Measurements from ENCODE around the gene RAB3C. TPM values are rescaled to one million over a fixed set of nuclear protein-coding genes. Genes with fewer than 3 reads are reported as not detected.
"Not testable (repeated sequence)": the region's sequence is repeated elsewhere in the genome, so short reads cannot be mapped to it uniquely, and the experiment has no call there.

Gene RAB3C, protein sequence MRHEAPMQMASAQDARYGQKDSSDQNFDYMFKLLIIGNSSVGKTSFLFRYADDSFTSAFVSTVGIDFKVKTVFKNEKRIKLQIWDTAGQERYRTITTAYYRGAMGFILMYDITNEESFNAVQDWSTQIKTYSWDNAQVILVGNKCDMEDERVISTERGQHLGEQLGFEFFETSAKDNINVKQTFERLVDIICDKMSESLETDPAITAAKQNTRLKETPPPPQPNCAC
- not detected in 2 replicates for total RNA-seq

DNA sequence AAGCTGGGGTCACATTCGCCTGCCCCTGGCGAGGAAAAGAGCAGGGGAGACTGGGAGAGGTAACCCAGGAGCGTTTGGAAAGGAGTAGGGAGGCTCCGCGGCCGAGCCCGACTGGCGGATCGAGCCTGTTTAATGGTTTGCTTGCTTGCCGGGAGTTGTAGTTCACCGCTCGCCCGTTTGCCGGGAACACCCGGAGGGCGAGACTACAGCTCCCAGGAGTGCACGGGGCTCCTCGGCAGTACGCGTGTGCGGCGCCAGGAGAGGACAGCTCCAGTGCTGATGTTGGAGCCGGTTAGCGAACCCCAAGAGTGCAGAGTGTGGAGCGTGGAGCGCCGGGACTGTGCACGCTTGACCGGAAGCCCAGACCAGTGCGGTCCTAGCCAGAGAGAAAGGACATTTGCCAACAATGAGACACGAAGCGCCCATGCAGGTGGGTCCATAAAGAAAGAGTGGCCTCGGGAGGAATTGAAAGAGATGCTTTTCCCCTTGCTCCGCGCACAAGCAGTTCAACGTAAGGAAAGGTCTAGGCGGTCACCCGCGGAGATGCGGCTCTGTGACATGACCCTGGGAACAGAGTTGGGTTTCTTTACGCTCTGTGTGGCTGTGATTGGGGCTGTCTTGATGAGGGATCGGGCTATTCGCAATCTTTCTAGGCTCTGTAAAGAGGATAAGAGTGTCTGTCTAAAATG lies at the start of gene RAB3C:
RAB3C (plus strand) TSS at position 273 of the 689 bp plus-strand sequence; CDS start at position 407, 134 bp downstream.
- TF ChIP-seq, protein P1, sequence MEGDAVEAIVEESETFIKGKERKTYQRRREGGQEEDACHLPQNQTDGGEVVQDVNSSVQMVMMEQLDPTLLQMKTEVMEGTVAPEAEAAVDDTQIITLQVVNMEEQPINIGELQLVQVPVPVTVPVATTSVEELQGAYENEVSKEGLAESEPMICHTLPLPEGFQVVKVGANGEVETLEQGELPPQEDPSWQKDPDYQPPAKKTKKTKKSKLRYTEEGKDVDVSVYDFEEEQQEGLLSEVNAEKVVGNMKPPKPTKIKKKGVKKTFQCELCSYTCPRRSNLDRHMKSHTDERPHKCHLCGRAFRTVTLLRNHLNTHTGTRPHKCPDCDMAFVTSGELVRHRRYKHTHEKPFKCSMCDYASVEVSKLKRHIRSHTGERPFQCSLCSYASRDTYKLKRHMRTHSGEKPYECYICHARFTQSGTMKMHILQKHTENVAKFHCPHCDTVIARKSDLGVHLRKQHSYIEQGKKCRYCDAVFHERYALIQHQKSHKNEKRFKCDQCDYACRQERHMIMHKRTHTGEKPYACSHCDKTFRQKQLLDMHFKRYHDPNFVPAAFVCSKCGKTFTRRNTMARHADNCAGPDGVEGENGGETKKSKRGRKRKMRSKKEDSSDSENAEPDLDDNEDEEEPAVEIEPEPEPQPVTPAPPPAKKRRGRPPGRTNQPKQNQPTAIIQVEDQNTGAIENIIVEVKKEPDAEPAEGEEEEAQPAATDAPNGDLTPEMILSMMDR (IDR thresholded peaks at IDR 0.05; ENCODE audit: insufficient read depth, low read depth, low read length), result no peak
- peak within 1 kb of the TSS; percentile 56 for H3K4me3 ChIP-seq (ENCODE audit: low read depth, low read length)
- DNase-seq (ENCODE audit: low read depth), result peak; percentile 91

DNA sequence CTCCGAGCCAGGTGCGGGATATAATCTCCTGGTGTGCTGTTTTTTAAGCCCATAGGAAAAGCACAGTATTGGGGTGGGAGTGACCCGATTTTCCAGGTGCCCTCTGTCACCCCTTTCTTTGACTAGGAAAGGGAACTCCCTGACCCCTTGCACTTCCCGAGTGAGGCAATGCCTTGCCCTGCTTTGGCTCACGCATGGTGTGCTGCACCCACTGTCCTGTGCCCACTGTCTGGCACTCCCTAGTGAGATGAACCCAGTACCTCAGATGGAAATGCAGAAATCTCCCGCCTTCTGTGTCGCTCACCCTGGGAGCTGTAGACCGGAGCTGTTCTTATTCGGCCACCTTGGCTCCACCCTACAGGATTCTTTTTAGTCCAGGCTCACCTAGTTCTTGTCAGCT lies 40.9 kb upstream of the RAB3C start:
- not testable (repeated sequence) for H3K4me3 ChIP-seq (ENCODE audit: low read depth, low read length); DNase-seq (ENCODE audit: low read depth)

DNA sequence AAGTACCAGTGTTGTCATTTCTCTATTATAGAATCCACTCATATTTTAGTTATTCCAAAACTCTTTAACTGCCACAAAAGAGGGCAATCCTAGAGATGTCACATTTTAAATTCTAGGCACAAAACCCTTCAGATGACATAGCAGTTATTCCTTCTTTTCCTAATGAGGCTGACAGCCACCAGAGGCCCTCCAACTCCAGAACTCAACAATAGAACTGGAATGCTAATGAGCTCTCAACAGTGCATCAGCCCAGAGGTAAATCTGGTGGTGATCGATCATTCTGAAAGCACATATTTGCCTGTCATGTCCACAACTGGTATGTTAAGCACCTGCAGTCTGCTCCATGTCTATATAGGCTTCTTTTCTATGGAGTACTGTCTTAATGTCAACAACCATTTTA lies 40.2 kb upstream of the RAB3C start:
- no peak overlapping the region for H3K4me3 ChIP-seq (ENCODE audit: low read depth, low read length)
- TF ChIP-seq, protein P1 (IDR thresholded peaks at IDR 0.05; ENCODE audit: insufficient read depth, low read depth, low read length), result no peak
- no peak for DNase-seq (ENCODE audit: low read depth)

DNA sequence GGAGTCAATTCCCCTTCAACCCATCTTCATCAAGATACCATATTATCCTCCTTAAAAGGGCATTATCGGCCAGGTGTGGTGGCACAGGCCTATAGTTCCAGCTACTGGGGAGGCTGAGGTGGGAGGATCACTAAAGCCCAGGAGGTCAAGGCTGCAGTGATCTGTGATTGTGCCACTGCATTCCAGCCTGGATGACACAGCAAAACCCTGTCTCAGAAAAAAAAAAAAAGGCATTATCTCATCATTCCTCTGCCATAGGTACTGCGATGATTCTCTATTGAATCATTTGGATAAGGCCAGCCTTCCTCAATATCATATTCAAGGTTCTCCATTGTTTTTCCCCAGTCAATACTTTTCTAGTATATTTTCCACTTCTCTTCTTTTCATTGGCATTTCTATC lies 39.2 kb upstream of the RAB3C start:
- DNase-seq (ENCODE audit: low read depth), result no peak
- TF ChIP-seq, protein P1 (IDR thresholded peaks at IDR 0.05; ENCODE audit: insufficient read depth, low read depth, low read length), result no peak
- no peak overlapping the region for H3K4me3 ChIP-seq (ENCODE audit: low read depth, low read length)

DNA sequence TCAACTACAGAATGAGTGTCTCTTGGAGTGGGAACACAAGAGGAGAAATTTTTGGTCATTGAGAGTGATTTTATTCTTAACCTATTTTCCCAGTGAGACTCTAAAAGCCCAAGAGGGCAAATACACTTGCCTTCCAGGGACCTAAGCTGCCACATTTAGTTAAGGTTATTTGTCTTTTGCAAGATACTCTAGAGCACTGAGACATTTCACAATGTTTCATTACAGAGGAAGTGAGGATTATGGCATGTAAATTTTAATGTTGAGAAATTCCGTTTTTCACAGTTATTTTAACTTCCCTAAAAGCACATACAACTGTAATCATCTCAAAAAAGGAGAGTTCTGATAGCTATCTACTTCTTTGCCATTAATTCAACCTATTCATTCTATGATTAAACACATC lies 38.7 kb upstream of the RAB3C start:
- H3K4me3 ChIP-seq (ENCODE audit: low read depth, low read length), result no peak overlapping the region
- TF ChIP-seq, protein P1 (IDR thresholded peaks at IDR 0.05; ENCODE audit: insufficient read depth, low read depth, low read length), result no peak
- peak; percentile 1 for DNase-seq (ENCODE audit: low read depth)

DNA sequence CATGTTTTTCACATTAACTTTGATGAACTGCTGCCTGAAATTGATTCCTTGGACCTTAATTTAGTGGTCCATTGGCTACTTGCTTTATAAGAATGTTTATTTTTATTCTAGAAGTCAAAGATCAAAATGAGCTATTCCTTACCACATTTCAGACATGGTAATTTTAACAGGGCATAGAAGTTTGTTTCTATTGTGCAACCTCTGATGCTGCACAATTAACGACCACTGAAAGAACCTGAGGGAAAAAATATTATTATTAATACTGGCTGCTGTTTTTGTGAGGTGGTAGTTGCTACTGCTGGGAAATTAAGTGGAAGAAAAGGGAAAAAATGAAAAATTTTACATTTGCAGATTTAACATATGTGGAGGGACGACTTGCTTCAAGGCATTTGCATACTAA lies 37.9 kb upstream of the RAB3C start:
- TF ChIP-seq, protein P1 (IDR thresholded peaks at IDR 0.05; ENCODE audit: insufficient read depth, low read depth, low read length), result no peak
- H3K4me3 ChIP-seq (ENCODE audit: low read depth, low read length), result no peak overlapping the region
- DNase-seq (ENCODE audit: low read depth), result no peak

DNA sequence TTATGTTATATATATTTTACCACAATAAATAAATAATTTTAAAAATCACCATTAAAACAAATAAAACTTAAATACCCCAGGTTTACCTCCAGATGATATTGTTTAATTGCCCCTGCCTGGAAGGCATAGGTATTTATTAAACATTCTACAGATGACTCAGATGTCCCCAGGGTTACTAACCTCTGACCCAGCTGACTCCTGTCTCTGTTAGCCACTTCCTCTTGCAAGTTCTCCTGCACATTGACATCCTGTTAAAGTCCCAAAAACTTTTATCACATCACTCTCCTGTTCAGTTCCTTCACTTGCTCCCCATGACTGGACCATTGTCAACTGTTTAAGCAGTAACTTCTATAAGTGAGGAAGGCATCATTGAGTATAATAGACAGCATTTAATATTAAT lies 37.0 kb upstream of the RAB3C start:
- TF ChIP-seq, protein P1 (IDR thresholded peaks at IDR 0.05; ENCODE audit: insufficient read depth, low read depth, low read length), result no peak
- DNase-seq (ENCODE audit: low read depth), result no peak
- H3K4me3 ChIP-seq (ENCODE audit: low read depth, low read length), result no peak overlapping the region
